HEK293T (cell line): ENCODE data around the gene GRK4.

Experiments
- BHLHE40 ChIP-seq: fragments of 450-650 bp; IDR thresholded peaks from 2 replicates; pipeline ENCODE4 v1.6.1; 2016; ENCODE audit warnings: mild to moderate bottlenecking, moderate library complexity, borderline replicate concordance
- NFRKB ChIP-seq: fragments of 450-650 bp; IDR thresholded peaks from 2 replicates; pipeline ENCODE4 v1.6.1; 2016; ENCODE audit warnings: mild to moderate bottlenecking, moderate library complexity
- SUZ12 ChIP-seq: fragments of 450-650 bp; IDR thresholded peaks from 2 replicates; pipeline ENCODE4 v1.6.1; 2016; ENCODE audit warnings: mild to moderate bottlenecking

DNA sequence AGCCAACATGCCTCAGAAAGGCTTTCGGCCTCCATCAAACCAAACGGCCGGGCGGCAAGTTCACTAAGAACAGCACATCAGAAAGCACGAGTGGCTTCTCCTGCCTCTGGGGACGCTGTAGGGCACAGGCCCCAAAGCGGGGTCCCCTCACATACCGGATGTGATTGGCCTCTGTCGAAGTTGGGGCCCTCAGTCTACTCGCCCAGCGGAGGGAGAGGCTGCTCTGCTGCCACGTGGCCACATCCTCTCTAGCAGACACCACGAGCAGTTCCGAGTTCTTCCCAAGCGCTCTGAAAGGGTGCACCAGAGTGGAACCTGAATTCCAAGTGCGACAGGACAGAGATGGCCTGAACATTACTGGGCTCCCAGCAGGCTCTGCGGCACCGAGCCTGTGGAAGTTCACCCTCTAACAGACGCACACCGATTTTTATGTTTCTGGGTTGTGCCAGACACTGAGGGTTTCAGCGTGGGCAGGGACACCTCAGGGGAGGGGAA lies 21.3 kb upstream of the GRK4 start:
- TF ChIP-seq SUZ12: no peak
- no peak for TF ChIP-seq BHLHE40
- no peak for TF ChIP-seq NFRKB
